ENCODE measurements around the gene PBX4.

PBX4 gene

GRCh38 chr19:19568802-19569756 is 49.4 kb downstream of the PBX4 start:
- no peak overlapping the region for H2AFZ ChIP-seq (ENCODE audit: low read depth, low read length, severe bottlenecking)
- H3K9me2 ChIP-seq (replicated peaks; ENCODE audit: insufficient read depth, low read length): no peaks in the 10 kb centered on the region
- no peak overlapping the region for H3K4me2 ChIP-seq (ENCODE audit: low read depth, low read length, poor library complexity, severe bottlenecking)
- H3K9me3 ChIP-seq (ENCODE audit: insufficient read depth, low read length): no peaks in the 10 kb centered on the region
- no peaks in the 10 kb centered on the region for H4K20me1 ChIP-seq (ENCODE audit: low read depth, low read length)
- H3K9ac ChIP-seq (ENCODE audit: low read length): no peak overlapping the region
- H3K79me2 ChIP-seq (ENCODE audit: insufficient read depth, low read length): no peaks in the 10 kb centered on the region
- H3K36me3 ChIP-seq (ENCODE audit: low read length): no peaks in the 10 kb centered on the region
- TF ChIP-seq CTCF (IDR thresholded peaks at IDR 0.05; ENCODE audit: insufficient read depth, low read length, poor library complexity, severe bottlenecking): no peak
- no peak for TF ChIP-seq EZH2phosphoT487 (conservative IDR thresholded peaks at IDR 0.05; ENCODE audit: low read length)
- no peaks in the 10 kb centered on the region for H3K27me3 ChIP-seq (ENCODE audit: low read length)
- H3F3A ChIP-seq (ENCODE audit: insufficient read depth): no peaks in the 10 kb centered on the region
- H3K4me3 ChIP-seq (ENCODE audit: insufficient read depth, low read length, poor library complexity, severe bottlenecking): no peak overlapping the region
- no peak overlapping the region for H3K27ac ChIP-seq (ENCODE audit: low read depth, low read length)

GRCh38 chr19:19567391-19567790 is 51.1 kb downstream of the PBX4 start:
- TF ChIP-seq EZH2phosphoT487 (conservative IDR thresholded peaks at IDR 0.05; ENCODE audit: low read length): no peak
- TF ChIP-seq CTCF (IDR thresholded peaks at IDR 0.05; ENCODE audit: insufficient read depth, low read length, poor library complexity, severe bottlenecking): no peak
- Histone ChIP-seq H3K27me3 (ENCODE audit: low read length) (no peaks in the 10 kb centered on the region), H4K20me1 (ENCODE audit: low read depth, low read length) (no peaks in the 10 kb centered on the region), H3K4me3 (ENCODE audit: insufficient read depth, low read length, poor library complexity, severe bottlenecking) (no peak overlapping the region), H3K9me2 (replicated peaks; ENCODE audit: insufficient read depth, low read length) (no peaks in the 10 kb centered on the region), H3K27ac (ENCODE audit: low read depth, low read length) (no peak overlapping the region), H3K9me3 (ENCODE audit: insufficient read depth, low read length) (no peaks in the 10 kb centered on the region), H3K9ac (ENCODE audit: low read length) (no peak overlapping the region), H2AFZ (ENCODE audit: low read depth, low read length, severe bottlenecking) (no peak overlapping the region), H3K4me2 (ENCODE audit: low read depth, low read length, poor library complexity, severe bottlenecking) (no peak overlapping the region), H3F3A (ENCODE audit: insufficient read depth) (no peaks in the 10 kb centered on the region), H3K79me2 (ENCODE audit: insufficient read depth, low read length) (no peaks in the 10 kb centered on the region), H3K36me3 (ENCODE audit: low read length) (no peaks in the 10 kb centered on the region)

DNA sequence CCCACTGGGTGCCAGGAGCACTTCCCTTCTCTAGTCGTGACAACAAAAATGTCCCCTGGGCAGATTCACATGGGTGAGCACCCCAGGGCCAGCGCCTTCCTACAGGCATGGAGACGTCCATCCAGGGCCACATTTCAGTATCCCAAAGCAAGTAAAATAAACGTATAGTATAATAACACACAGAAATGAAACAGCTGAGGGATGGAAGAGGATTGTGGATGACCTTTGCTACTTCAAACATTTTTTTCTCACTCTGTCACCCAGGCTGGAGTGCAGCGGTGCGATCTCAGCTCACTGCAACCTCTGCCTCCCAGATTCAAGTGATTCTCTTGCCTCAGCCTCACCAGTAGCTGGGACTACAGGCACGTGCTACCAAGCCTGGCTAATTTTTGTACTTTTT is 52.2 kb downstream of the PBX4 start:
- no peak overlapping the region for H3K27ac ChIP-seq (ENCODE audit: low read depth, low read length)
- H3K4me3 ChIP-seq (ENCODE audit: insufficient read depth, low read length, poor library complexity, severe bottlenecking): no peak overlapping the region
- no peaks in the 10 kb centered on the region for H3K9me2 ChIP-seq (replicated peaks; ENCODE audit: insufficient read depth, low read length)
- no peak for TF ChIP-seq CTCF (IDR thresholded peaks at IDR 0.05; ENCODE audit: insufficient read depth, low read length, poor library complexity, severe bottlenecking)
- no peaks in the 10 kb centered on the region for H3K79me2 ChIP-seq (ENCODE audit: insufficient read depth, low read length)
- no peaks in the 10 kb centered on the region for H3K36me3 ChIP-seq (ENCODE audit: low read length)
- no peak overlapping the region for H2AFZ ChIP-seq (ENCODE audit: low read depth, low read length, severe bottlenecking)
- no peak overlapping the region for H3K4me2 ChIP-seq (ENCODE audit: low read depth, low read length, poor library complexity, severe bottlenecking)
- H3K27me3 ChIP-seq (ENCODE audit: low read length): no peaks in the 10 kb centered on the region
- no peak overlapping the region for H3K9ac ChIP-seq (ENCODE audit: low read length)
- H4K20me1 ChIP-seq (ENCODE audit: low read depth, low read length): no peaks in the 10 kb centered on the region
- H3F3A ChIP-seq (ENCODE audit: insufficient read depth): no peaks in the 10 kb centered on the region
- H3K9me3 ChIP-seq (ENCODE audit: insufficient read depth, low read length): no peaks in the 10 kb centered on the region
